ENCODE data around the gene ZYG11B. TPM values are rescaled to one million over a fixed set of nuclear protein-coding genes. Genes with fewer than 3 reads are reported as not detected.

Gene ZYG11B
- total RNA-seq, 1 donor, result 59.7 TPM

- TF ChIP-seq CTCF (IDR thresholded peaks at IDR 0.05; ENCODE audit: insufficient read depth, low read length), result no peak
- no peak overlapping the region for H3K4me3 ChIP-seq (ENCODE audit: low read depth, low read length)
Measured at GRCh38 chr1:52876843-52877242, 150.6 kb downstream of the ZYG11B start.

More at GRCh38 chr1:52876843-52877242, 150.6 kb downstream of the ZYG11B start:
- DNase-seq (ENCODE audit: low read depth), result no peak

Small RNA genes within 50 kb of the gene (small RNA-seq; reads per million reads assigned to genes)
- not detected for gene RN7SL62P
- gene RNU2-30P, result 5.3 reads per million, percentile 89 among the genes with 10 or more reads in this experiment
- gene RNU6-969P, result not detected

Other genes with a start within 250 kb of the ZYG11B start
- gene TUT4, start 173.4 kb upstream of the ZYG11B start, total RNA-seq (ENCODE audit: low replicate concordance), result 42.5 and 53.7 TPM in 2 replicates
- gene GPX7, start 124.1 kb upstream of the ZYG11B start, total RNA-seq (ENCODE audit: low replicate concordance), result 10.8 and 31.0 TPM in 2 replicates
- gene SHISAL2A, start 93.3 kb upstream of the ZYG11B start, total RNA-seq (ENCODE audit: low replicate concordance), result not detected in 2 replicates
- gene COA7, start 28.1 kb upstream of the ZYG11B start, total RNA-seq (ENCODE audit: low replicate concordance), result 15.2 and 15.7 TPM in 2 replicates
- 0.57 and 0.72 TPM in 2 replicates for gene ZYG11A, start 116.3 kb downstream of the ZYG11B start, total RNA-seq (ENCODE audit: low replicate concordance)
- 14.7 and 39.9 TPM in 2 replicates for gene ECHDC2, start 195.3 kb downstream of the ZYG11B start, total RNA-seq (ENCODE audit: low replicate concordance)
- 188 and 507 TPM in 2 replicates for gene SCP2, start 200.8 kb downstream of the ZYG11B start, total RNA-seq (ENCODE audit: low replicate concordance)